Fibroblast of villous mesenchyme (primary cell): ENCODE results near the gene TSBP1. TPM values are rescaled to one million over a fixed set of nuclear protein-coding genes. Genes with fewer than 3 reads are reported as not detected.
A peak's percentile ranks its signal among the peaks of the same experiment; 100 is the strongest.

Source experiments
- DNase-seq: peaks from one replicate; pipeline ENCODE4 v3.0.0-alpha.2; 2010; ENCODE audit warnings: low read depth
- H3K4me3 ChIP-seq: 2 replicates; pipeline ENCODE4 v1.5.1; 2011; ENCODE audit warnings: low read depth, mild to moderate bottlenecking, low read length
- CTCF ChIP-seq: IDR thresholded peaks from 2 replicates; pipeline ENCODE4 v1.5.1; 2012; ENCODE audit warnings: low read depth, mild to moderate bottlenecking, low read length; ENCODE audit not compliant: insufficient read depth
- total RNA-seq: library from RNA; depleted of rRNA; stranded (reverse); fragments of >200 nt; gene quantifications from 2 replicates; pipeline ENCODE4 v1.2.3, GENCODE V29; 2012

The TSBP1 gene
- total RNA-seq, 1 donor: not detected

DNA sequence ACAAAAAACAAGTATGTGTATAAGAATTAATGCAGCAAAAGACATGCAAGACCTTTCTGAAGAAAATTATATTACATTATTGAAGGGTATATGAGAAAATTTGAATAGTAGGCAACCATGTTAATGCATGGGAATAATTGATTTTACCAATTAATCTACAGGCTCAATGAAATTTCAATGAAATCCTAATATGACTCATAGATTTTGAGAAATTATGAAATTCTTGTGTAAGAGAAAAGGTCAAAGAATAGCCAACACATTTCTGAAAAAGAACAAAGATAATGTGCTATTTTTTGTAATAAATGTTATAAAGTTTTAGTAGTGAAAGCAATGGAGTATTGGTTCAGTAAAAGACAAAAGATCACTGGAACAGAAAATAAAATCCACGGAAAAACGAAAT is 18.4 kb downstream of the TSBP1 start:
- TF ChIP-seq CTCF: no peak
- no peak overlapping the region for H3K4me3 ChIP-seq

DNA sequence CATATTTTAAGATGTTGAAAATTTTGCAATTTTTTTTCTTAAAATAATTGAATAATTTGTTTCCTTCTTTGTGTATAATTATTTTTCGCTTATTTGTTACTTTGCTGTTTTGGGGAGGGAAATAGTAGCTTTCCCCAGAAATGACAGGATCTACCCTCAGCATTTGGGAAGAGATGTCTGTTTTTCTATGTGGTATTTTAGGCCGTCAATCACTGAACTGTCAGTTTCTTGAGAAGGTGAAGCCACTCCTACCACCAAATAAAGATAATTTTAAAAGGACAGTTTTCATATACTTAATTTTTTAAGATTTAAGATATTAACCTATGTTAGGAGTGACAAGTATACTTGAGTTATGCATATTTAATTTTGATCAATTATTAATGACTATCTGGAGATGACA is 31.5 kb downstream of the TSBP1 start:
- DNase-seq: no peak
- TF ChIP-seq CTCF: no peak
- no peak overlapping the region for H3K4me3 ChIP-seq

More for the DNA sequence above, 18.4 kb downstream of the TSBP1 start:
- no peak for DNase-seq

DNA sequence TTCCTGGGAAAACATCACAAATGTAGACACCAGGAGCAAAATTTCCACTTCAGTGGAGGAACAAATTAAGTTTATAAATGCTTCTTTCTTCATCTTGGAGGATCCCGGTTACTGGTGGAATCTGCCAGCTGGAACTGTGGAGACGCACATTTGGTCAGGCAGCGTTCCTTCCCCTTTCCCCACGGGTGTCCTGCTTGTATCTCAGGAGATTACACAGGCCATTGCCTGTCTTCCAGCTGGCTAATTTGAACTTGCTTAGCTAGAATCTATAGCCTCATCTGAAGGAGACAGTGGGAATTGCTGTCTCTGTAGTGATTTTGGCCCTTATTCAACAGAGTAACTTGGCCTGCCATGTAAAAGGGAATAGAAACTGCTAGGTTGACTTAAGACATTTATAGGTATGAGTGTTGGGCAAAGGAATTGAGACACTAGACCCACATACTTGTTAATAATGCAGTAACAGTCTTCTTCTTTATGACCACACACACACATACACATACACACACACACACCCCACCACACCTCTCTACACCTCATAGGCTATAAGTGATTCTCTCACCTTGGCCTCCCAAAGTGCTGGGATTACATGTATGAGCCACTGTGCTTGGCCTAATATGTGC is 34.4 kb downstream of the TSBP1 start:
- no peak for TF ChIP-seq CTCF
- no peak for DNase-seq
- H3K4me3 ChIP-seq: no peak overlapping the region

DNA sequence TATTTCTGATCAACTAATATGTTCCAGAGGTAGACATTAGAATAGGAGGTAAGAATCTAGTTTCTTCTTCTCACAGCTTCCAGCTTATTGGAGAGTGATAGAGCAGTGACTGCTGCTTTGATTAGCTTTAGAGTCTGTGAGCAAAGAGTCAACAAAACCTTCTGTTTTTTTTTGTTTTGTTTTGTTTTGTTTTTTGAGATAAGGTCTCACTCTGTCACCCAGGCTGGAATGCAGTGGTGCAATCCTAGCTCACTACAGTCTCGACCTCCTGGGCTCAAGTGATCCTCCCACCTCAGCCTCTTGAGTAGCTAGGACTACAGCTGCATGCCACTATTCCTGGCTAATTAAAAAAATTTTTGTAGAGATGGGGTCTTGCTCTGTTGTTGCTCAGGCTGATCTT is 39.3 kb downstream of the TSBP1 start:
- H3K4me3 ChIP-seq: no peak overlapping the region
- peak; percentile 18 for DNase-seq
- no peak for TF ChIP-seq CTCF

DNA sequence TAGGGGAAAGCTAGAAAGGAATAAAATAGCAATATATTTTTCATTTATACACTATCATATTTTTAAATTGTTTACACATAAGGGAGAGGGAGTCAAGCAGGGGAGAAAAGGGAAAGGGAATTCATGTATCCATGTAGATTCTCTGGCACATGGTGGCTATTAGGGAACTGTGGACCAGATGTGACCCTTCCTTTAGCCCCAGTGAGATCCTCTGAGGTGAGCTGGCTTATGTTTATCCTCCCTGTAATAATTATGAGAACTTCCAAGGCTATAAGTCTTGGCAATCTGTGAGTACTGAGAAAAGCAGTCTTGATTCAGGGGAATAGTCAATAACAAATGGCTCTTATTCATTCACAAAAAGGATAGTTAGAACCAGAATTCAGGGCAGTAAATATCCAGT is 42.6 kb downstream of the TSBP1 start:
- H3K4me3 ChIP-seq: no peak overlapping the region
- no peak for TF ChIP-seq CTCF
- DNase-seq: peak; percentile 58

GRCh38 chr6:32327103-32327502 is 44.6 kb downstream of the TSBP1 start:
- no peak for TF ChIP-seq CTCF
- no peak for DNase-seq
- H3K4me3 ChIP-seq: no peak overlapping the region

DNA sequence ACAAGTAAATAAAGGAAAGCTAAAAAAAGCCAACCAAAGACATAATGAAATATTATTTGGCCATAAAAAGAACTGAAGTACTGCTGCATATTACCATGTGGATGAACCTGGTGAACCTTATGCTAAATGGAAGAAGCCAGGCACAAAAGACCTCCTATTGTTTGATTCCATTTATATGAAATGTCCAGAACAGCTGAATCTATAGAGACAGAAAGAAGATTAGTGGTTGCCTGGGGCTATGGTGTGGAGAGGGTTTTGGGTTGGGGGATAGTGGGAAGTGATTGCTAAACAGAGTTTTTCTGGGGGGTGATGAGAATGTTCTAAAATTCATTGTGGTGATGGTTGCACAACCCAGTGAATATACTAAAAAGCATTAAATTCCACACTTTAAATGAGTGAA is 53.2 kb downstream of the TSBP1 start:
- TF ChIP-seq CTCF: no peak
- H3K4me3 ChIP-seq: no peak overlapping the region
- no peak for DNase-seq
